ENCODE measurements around the gene RBM44.
"Not testable (repeated sequence)": the region's sequence is repeated elsewhere in the genome, so short reads cannot be mapped to it uniquely, and the experiment has no call there.

The RBM44 gene

GRCh38 chr2:237779521-237779920 lies 19.1 kb upstream of the RBM44 start:
- no peak for DNase-seq

- DNase-seq: no peak
Observed at GRCh38 chr2:237782181-237782580, 16.4 kb upstream of the RBM44 start.

- not testable (repeated sequence) for DNase-seq
Observed at GRCh38 chr2:237783678-237784077, 14.9 kb upstream of the RBM44 start.

DNA sequence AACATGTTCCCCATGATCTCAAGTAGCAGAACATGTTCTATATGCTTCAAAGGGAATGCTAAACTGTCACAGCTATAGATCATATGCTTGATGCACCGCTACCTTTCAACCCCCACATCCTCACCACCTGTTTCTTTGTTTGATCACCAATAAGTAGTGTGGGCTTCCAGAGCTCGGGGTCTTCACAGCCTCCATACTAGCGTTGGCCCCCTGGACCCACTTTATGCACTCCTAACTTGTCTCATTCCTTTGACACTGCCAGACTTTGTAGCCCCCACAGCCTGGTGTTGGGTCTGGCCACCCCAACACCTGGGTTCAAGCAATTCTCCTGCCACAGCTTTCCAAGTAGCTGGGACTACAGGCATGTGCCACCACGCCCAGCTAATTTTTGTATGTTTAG lies 11.6 kb upstream of the RBM44 start:
- no peak for DNase-seq

GRCh38 chr2:237790353-237790752 lies 8.2 kb upstream of the RBM44 start:
- no peak for DNase-seq

DNA sequence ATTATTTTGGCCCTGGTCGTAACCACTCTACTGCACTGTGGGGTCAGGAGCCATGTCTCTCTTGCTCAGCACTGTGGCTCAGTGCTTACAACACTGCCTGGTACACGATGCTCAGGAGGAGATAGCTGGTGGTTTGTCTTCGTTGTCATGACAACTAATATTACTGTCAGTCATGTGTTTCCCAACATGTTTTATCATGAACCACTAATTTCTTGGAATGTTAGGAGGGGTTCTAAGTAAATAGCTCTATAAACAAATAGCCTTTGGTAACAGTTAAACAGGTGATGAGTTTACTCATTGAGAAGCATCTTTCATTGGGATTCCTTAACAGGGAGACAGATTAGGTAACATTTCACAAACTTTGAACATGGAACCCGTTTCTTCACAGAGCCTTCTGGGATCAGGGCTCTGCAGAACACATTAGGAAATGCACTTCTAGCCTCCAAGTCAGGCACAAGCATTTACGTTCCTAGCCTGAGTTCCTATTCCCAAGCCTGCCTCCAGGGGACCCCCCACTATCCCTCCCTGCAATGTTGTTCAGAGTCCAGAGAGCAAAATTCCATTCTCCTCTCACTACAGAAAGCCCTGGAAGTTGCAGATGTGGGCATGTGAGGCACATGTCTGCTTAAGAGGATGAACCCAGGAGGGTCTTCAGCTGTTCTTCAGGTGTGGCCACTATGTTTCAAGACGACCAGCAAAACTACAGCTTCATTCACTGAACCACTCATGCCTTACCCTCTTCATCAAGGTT lies 6.4 kb upstream of the RBM44 start:
- no peak for DNase-seq

DNA sequence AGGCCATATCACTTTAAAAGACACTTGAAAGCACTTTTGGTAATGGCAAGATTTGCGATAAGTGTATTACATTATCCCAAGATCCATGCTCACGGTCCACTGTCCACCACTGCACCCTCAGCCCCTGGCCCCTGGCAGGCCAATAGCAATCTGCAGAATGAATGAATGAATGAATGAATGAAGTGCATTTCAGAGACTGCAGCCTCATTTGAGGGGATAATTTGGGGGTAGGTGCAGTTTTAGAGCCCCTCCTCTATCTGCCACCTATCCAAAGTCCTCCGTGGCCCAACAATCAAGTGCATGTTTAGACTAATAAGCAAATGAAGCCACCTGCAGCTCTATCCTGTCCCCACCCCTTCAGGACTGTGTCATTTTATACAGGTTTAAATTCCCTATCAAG lies 1.3 kb upstream of the RBM44 start:
- DNase-seq: no peak

DNA sequence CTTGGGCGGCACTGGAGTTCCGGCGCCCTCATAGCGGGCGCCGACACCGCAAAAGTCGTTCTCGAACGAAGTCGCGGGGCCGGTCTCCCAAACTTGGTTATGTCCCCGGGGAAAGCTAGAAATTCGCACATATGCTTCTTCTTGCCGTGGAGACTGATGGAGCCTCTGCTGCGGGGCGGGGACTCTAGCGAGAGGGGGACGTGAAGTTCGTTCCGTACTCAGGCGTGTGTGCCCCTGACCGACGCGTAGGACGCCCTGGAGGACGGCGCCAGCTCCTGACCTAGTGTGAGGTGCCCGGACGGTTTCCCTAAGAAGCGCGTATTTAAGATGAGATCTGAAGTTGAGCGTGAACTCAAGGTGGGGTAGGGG lies 465 bp downstream of the RBM44 start:
- no peak for DNase-seq

DNA sequence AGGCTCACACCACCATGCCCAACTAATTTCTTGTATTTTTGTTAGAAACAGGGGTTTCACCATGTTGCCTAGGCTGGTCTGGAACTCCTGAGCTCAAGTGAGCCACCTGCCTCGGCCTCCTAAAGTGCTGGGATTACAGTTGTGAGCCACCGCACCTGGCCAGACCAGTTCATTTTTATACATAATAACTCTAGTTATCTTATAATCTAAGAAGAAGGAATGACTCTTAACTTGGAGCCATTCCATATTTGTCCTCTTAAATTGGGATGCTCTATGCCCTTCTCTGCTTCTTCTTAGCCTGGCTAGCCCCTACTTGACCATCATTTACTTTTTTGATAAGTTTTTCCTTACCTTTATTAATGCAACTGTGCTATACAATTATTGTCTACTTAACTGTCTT lies 2.9 kb downstream of the RBM44 start:
- DNase-seq: no peak

DNA sequence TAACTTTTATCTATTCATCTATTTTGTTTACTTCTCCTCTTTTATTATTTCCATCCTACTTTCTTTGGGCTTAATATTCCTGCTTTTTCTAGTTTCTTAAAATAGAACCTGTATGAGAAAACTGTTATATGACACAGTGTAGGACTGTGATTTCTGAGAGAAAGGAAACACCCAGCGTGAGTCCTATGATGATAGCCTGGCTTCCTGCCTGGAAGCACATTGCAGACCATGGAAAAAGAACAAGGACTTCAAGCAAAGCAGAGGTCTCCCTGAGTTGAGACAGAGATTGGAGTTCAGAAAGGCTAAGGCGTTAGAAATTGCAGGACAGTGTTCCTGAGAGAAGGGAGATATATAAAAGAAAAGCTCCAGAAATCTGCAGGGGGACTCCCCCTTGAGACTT lies 7.8 kb downstream of the RBM44 start:
- no peak for DNase-seq

GRCh38 chr2:237815637-237816036 lies 17.1 kb downstream of the RBM44 start:
- DNase-seq: no peak

GRCh38 chr2:237816531-237816930 lies 18.0 kb downstream of the RBM44 start:
- DNase-seq: no peak

- DNase-seq: no peak
Observed at GRCh38 chr2:237818066-237818473, 19.5 kb downstream of the RBM44 start.

DNA sequence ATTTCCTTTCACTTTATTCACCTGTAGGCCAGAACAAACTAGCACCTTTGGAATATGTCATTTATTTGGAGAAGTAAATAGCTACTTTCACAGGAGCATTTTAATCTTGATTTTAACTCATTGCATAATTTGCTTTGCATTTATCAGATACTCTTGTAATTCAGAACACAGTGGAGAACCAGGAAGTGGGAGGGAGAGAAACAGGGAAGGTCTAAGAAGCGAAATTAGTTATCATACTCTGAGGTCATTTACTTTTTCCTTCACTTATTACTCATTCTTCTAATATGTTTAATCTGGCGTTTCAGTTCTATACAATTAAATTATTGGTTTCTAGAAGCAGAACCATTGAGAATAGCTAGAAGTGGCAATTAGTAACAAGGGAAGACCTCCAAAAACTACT lies 20.7 kb downstream of the RBM44 start:
- no peak for DNase-seq

DNA sequence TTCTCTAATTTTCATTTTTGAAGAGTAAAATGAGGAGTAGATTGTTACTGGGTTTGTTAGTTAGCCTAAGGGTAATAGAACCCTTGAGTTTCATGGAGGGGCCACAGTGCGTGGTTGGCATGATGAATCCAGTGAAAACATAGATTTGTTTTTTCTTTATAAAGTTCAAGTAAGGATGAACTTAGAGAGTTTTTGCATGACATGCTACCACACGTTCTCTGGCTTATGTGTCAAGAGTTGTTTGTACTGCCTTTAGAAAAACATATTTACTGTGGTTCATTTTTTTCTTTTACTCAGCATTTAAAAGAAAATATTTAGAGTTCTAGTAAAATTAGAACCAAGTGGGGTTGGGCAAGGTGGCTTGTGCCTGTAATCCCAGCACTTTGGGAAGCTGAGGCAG lies 21.8 kb downstream of the RBM44 start:
- DNase-seq: no peak

DNA sequence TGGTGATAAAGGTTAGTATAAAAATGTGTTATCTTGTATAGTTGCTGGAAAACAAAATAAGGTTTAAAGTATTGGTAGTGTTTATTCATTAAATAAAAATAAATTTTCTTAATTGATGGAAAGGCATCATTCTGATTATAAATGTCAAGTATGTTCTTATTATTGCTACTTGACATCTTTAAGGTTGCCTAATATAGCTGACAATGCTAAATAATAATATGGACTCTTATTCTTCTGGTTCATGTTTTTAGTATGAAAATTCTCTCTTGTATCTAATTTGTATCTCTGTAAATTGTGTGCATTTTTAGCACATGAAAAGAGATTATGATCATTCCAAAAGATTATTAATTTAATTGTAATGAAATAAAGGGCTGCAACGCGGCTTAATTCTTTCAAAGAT lies 25.0 kb downstream of the RBM44 start:
- no peak for DNase-seq

- DNase-seq: no peak
Observed at GRCh38 chr2:237824085-237824484, 25.5 kb downstream of the RBM44 start.

DNA sequence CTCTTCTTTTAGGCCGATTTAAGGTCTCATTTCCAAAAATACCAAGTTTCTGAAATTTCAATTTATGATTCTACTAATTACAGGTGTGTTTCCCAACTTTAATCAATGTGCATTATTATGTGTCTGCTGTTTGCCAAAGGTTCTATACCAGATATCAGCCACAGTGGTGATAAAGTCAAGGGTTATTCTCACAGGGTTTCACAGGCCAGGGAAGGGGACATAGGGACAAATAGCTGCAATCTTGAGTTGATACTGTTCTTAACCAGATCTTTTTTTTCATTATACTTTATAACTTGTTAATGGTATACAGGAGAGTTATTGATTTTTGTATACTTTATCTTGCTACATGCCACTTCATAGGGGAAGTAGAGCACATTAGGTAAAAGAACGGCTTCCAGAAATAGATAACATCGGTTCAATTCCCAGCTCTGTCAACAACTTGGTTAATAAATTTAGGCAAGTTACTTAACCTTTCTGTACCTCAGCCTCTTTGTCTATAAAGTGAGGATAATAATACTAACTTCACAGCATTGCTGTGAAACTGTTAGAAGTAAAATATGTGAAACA lies 28.9 kb downstream of the RBM44 start:
- DNase-seq: no peak

DNA sequence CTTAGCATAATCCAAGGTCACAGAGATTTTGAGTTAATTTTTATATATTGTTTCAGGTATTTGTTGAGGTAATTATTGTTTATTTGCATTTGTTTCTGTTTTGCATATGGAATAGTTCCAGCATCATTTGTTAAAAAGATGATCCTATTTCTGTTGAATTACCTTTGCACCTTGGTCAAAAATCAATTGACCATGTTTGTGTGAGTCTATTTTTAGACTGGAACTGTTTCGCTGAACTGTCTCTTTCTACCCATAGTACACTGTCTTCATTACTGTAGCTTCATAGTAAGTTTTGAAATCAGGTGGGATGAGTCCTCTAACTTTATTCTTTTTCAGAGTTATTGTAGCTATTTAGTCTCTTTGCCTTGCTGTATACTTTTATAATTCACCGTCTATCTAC lies 31.9 kb downstream of the RBM44 start:
- no peak for DNase-seq

DNA sequence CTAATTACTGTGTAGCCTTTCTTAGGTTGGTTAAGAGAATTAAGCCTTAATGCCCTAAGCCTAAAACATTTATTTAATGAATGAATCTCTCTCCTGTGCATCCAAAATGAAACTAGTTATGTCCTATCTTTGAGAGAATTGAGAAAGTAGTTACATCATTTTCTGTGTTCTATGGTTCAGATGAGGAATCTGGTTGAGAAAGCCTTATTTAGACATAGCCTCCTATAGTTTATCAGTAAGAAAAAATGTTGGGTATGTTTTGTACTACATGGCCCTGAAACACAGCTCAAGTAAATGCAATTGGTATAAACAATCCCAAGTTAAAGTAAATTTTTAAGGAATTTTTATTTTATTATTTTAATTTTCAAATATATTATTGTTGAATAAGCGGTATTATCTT lies 35.0 kb downstream of the RBM44 start:
- DNase-seq: no peak

DNA sequence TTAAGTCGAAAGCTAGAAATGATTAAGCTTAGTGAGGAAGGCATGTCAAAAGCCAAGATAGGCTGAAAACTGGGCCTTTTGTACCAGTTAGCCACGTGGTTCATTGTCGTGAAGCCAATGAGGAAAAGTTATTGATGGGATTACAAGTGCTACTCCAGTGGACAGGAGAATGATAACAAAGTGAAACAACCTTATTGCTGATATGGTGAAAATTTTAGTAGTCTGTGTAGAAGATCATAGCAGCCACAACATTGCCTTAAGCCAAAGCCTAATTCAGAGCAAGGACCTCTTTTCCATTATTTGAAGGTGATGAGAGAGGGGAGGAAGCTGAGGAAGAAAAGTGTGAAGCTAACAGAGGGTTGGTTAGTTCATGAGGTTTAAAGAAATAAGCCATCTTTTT lies 36.8 kb downstream of the RBM44 start:
- no peak for DNase-seq

- no peak for DNase-seq
Observed at GRCh38 chr2:237841051-237841450, 42.5 kb downstream of the RBM44 start.

- DNase-seq: not testable (repeated sequence)
Observed at GRCh38 chr2:237848940-237849339, 50.4 kb downstream of the RBM44 start.

- DNase-seq: no peak
Observed at GRCh38 chr2:237854295-237854694, 55.7 kb downstream of the RBM44 start.

GRCh38 chr2:237857791-237858190 lies 59.2 kb downstream of the RBM44 start:
- DNase-seq: no peak

Data from activated CD4-positive, alpha-beta T cell treated with anti-CD3 and anti-CD28 coated beads, Interleukin-2, amount 50 U/mL, for 1 hour (primary cell).